Esophagus (tissue), 2 donors: ENCODE measurements around the gene ARMC3. TPM values are rescaled to one million over a fixed set of nuclear protein-coding genes. Genes with fewer than 3 reads are reported as not detected.
"Not testable (repeated sequence)": the region's sequence is repeated elsewhere in the genome, so short reads cannot be mapped to it uniquely, and the experiment has no call there.

Experiments used
- H3K27ac ChIP-seq, 2 donors: one replicate each; pipeline ENCODE4 v1.5.1; 2013; ENCODE audit warnings: low read depth in 2 of 2, mild to moderate bottlenecking in 2 of 2, inconsistent platforms in 1 of 2, low read length in 1 of 2, moderate library complexity in 1 of 2
- H3K27me3 ChIP-seq, 2 donors: one replicate each; pipeline ENCODE4 v1.6.1; 2013; ENCODE audit warnings: low read length in 2 of 2, control low read depth in 1 of 2, mild to moderate bottlenecking in 1 of 2; ENCODE audit not compliant: insufficient read depth in 2 of 2, control insufficient read depth in 1 of 2
- H3K36me3 ChIP-seq, 2 donors: one replicate each; pipeline ENCODE4 v1.6.1; 2013; ENCODE audit warnings: low read length in 1 of 2; ENCODE audit not compliant: control insufficient read depth in 2 of 2, insufficient read depth in 2 of 2
- H3K4me1 ChIP-seq, 2 donors: one replicate each; pipeline ENCODE4 v1.6.1; 2013; ENCODE audit warnings: low read length in 1 of 2; ENCODE audit not compliant: control insufficient read depth in 2 of 2, insufficient read depth in 2 of 2
- H3K4me3 ChIP-seq, 2 donors: one replicate each; pipeline ENCODE4 v1.5.1; 2013; ENCODE audit warnings: low read length in 2 of 2, mild to moderate bottlenecking in 2 of 2, low read depth in 1 of 2, moderate library complexity in 1 of 2
- H3K9me3 ChIP-seq, 2 donors: one replicate each; pipeline ENCODE4 v1.6.1; 2013; ENCODE audit warnings: mild to moderate bottlenecking in 2 of 2, low read depth in 1 of 2, low read length in 1 of 2, moderate library complexity in 1 of 2; ENCODE audit not compliant: control insufficient read depth in 2 of 2, insufficient read depth in 1 of 2
- WGBS, 2 donors: extraction: QIAGEN DNeasy Blood & Tissue Kit; methylation state at CpG; one replicate each; pipeline ENCODE4 v1.1.7; 2013; 5-methylcytosine and 5-hydroxymethylcytosine counted together
- polyA plus RNA-seq, 2 donors: library from polyadenylated mRNA; stranded (reverse); fragments of 200-250 nt; gene quantifications; one replicate each; pipeline ENCODE4 v1.2.3, GENCODE V29; 2013
- donor health status: healthy with polysubstance abuse.
- donor health status: Bipolar disorder and iron deficiency.

ARMC3 gene
- polyA plus RNA-seq, 2 donors: 0.04 TPM; not detected in 1

- Histone ChIP-seq H3K9me3 (no peaks in the 10 kb centered on the region), H3K27me3 (no peaks in the 10 kb centered on the region)
- WGBS, 2 donors: 83 to 84% methylated on average over 6 of the region's 6 CpGs
Observed at GRCh38 chr10:22913474-22914092, 14.3 kb upstream of the ARMC3 start.

GRCh38 chr10:22915314-22915713, 12.5 kb upstream of the ARMC3 start:
- Histone ChIP-seq H3K9me3 (no peaks in the 10 kb centered on the region), H3K4me3 (no peak overlapping the region), H3K27ac (no peak overlapping the region), H3K27me3 (no peaks in the 10 kb centered on the region), H3K4me1 (no peaks in the 10 kb centered on the region), H3K36me3 (no peaks in the 10 kb centered on the region)
- 93 to 94% methylated on average over 3 of the region's 3 CpGs for WGBS, 2 donors

More at GRCh38 chr10:22913474-22914092, 14.3 kb upstream of the ARMC3 start:
- no peak overlapping the region for H3K4me3 ChIP-seq
- no peak overlapping the region for H3K27ac ChIP-seq
- no peaks in the 10 kb centered on the region for H3K36me3 ChIP-seq
- no peaks in the 10 kb centered on the region for H3K4me1 ChIP-seq

- no peaks in the 10 kb centered on the region for H3K27me3 ChIP-seq
- H3K27ac ChIP-seq: no peak overlapping the region
- H3K9me3 ChIP-seq: no peaks in the 10 kb centered on the region
- no peak overlapping the region for H3K4me3 ChIP-seq
- H3K4me1 ChIP-seq: peaks cover 4 to 6% of the 10 kb centered on the region in 2 donors
- 74 to 80% methylated on average over 1 of the region's 1 CpG for WGBS, 2 donors
- no peaks in the 10 kb centered on the region for H3K36me3 ChIP-seq
Observed at GRCh38 chr10:22925088-22925487, 2.8 kb upstream of the ARMC3 start.

- Histone ChIP-seq H3K4me1 (peaks cover 4 to 6% of the 10 kb centered on the region in 2 donors), H3K9me3 (no peaks in the 10 kb centered on the region), H3K36me3 (no peaks in the 10 kb centered on the region), H3K27me3 (no peaks in the 10 kb centered on the region), H3K4me3 (no peak overlapping the region), H3K27ac (no peak overlapping the region)
- 87 to 88% methylated on average over 9 of the region's 9 CpGs for WGBS, 2 donors
Observed at GRCh38 chr10:22927166-22927565, 687 bp upstream of the ARMC3 start.

- not testable (repeated sequence) for H3K36me3 ChIP-seq, H3K4me3 ChIP-seq, H3K27me3 ChIP-seq, H3K9me3 ChIP-seq, H3K27ac ChIP-seq, H3K4me1 ChIP-seq
- WGBS, 2 donors: 95 to 98% methylated on average over 4 of the region's 4 CpGs
Observed at GRCh38 chr10:22929053-22929452, 1.2 kb downstream of the ARMC3 start.

- H3K4me3 ChIP-seq: no peak overlapping the region
- 21 to 26% methylated on average over 2 of the region's 2 CpGs for WGBS, 2 donors
- H3K9me3 ChIP-seq: no peaks in the 10 kb centered on the region
- H3K27ac ChIP-seq: no peak overlapping the region
- no peaks in the 10 kb centered on the region for H3K27me3 ChIP-seq
- peaks cover 4 to 6% of the 10 kb centered on the region in 2 donors for H3K4me1 ChIP-seq
- H3K36me3 ChIP-seq: no peaks in the 10 kb centered on the region
Observed at GRCh38 chr10:22931948-22932347, 4.1 kb downstream of the ARMC3 start.

GRCh38 chr10:22932626-22933370, 4.9 kb downstream of the ARMC3 start:
- no peaks in the 10 kb centered on the region for H3K27me3 ChIP-seq
- H3K4me3 ChIP-seq: no peak overlapping the region
- no peak overlapping the region for H3K27ac ChIP-seq
- peaks cover 4% of the 10 kb centered on the region in 2 donors for H3K4me1 ChIP-seq
- H3K9me3 ChIP-seq: no peaks in the 10 kb centered on the region
- WGBS, 2 donors: 72 to 74% methylated on average over 5 of the region's 5 CpGs
- H3K36me3 ChIP-seq: no peaks in the 10 kb centered on the region

GRCh38 chr10:22934726-22935125, 6.9 kb downstream of the ARMC3 start:
- no peaks in the 10 kb centered on the region for H3K4me1 ChIP-seq
- no peaks in the 10 kb centered on the region for H3K9me3 ChIP-seq
- no peak overlapping the region for H3K27ac ChIP-seq
- H3K4me3 ChIP-seq: no peak overlapping the region
- WGBS, 2 donors: 80 to 92% methylated on average over 3 of the region's 3 CpGs
- no peaks in the 10 kb centered on the region for H3K36me3 ChIP-seq
- H3K27me3 ChIP-seq: no peaks in the 10 kb centered on the region

- Histone ChIP-seq H3K36me3 (no peaks in the 10 kb centered on the region), H3K4me1 (no peaks in the 10 kb centered on the region), H3K27me3 (no peaks in the 10 kb centered on the region), H3K4me3 (no peak overlapping the region), H3K27ac (no peak overlapping the region), H3K9me3 (no peaks in the 10 kb centered on the region)
- WGBS, 2 donors: 92 to 96% methylated on average over 1 of the region's 1 CpG
Observed at GRCh38 chr10:22942437-22942836, 14.6 kb downstream of the ARMC3 start.
